KG1 (cell line): Measurements from ENCODE around the gene IDS.

Experiments
- DNase-seq: peaks from one replicate; lab custom pipeline; 2025; lab: John Stamatoyannopoulos, UW

The IDS gene

GRCh38 chrX:149456476-149457245 is 48.4 kb downstream of the IDS start:
- DNase-seq: no peak

GRCh38 chrX:149455934-149456333 is 49.2 kb downstream of the IDS start:
- DNase-seq: no peak

GRCh38 chrX:149453906-149454822 is 50.9 kb downstream of the IDS start:
- DNase-seq: no peak

GRCh38 chrX:149453030-149453429 is 52.1 kb downstream of the IDS start:
- no peak for DNase-seq

GRCh38 chrX:149433451-149433850 is 71.7 kb downstream of the IDS start:
- DNase-seq: no peak

- DNase-seq: no peak
These were observed 72.1 kb downstream of the IDS start for GRCh38 chrX:149433051-149433450.
